CD14-positive monocyte (primary cell): ENCODE measurements around the gene NCL. TPM values are rescaled to one million over a fixed set of nuclear protein-coding genes. Genes with fewer than 3 reads are reported as not detected.

Source experiments
- DNase-seq, 3 donors: peaks; one replicate each; pipeline ENCODE4 v3.0.0-alpha.2; 2011 to 2022
- H2AFZ ChIP-seq: 2 replicates; pipeline ENCODE4 v1.6.0; 2012; ENCODE audit warnings: mild to moderate bottlenecking, low read depth, low read length, inconsistent platforms; ENCODE audit not compliant: insufficient read depth, poor library complexity, severe bottlenecking
- H3K27ac ChIP-seq, 2 donors: 1 replicate in 1 of 2; 2 replicates in 1 of 2; pipeline ENCODE4 v1.5.1; 2012 to 2013; ENCODE audit warnings: low read length in 2 of 2, control low read depth in 1 of 2, inconsistent platforms in 1 of 2, low read depth in 1 of 2, mild to moderate bottlenecking in 1 of 2
- H3K27me3 ChIP-seq, 2 donors: one replicate each; pipeline versions ENCODE4 v1.6.0 to v1.6.1; 2011 to 2013; ENCODE audit warnings: low read length in 2 of 2; ENCODE audit not compliant: control insufficient read depth in 2 of 2, insufficient read depth in 2 of 2
- H3K36me3 ChIP-seq, 2 donors: replicated peaks in 1 of 2; 1 replicate in 1 of 2; 2 replicates in 1 of 2; pipeline versions ENCODE4 v1.5.1 to v1.6.1; 2012 to 2013; ENCODE audit warnings: low read length in 2 of 2, control low read depth in 1 of 2, inconsistent platforms in 1 of 2, mild to moderate bottlenecking in 1 of 2; ENCODE audit not compliant: insufficient read depth in 2 of 2, control insufficient read depth in 1 of 2
- H3K4me1 ChIP-seq, 2 donors: 1 replicate in 1 of 2; 2 replicates in 1 of 2; pipeline versions ENCODE4 v1.5.1 to v1.6.1; 2012 to 2013; ENCODE audit warnings: low read length in 2 of 2, control low read depth in 1 of 2, inconsistent platforms in 1 of 2, mild to moderate bottlenecking in 1 of 2, moderate library complexity in 1 of 2; ENCODE audit not compliant: insufficient read depth in 2 of 2, control insufficient read depth in 1 of 2
- H3K4me2 ChIP-seq: replicated peaks from 2 replicates; pipeline ENCODE3; 2012; ENCODE audit warnings: low read length, moderate library complexity, mild to moderate bottlenecking; ENCODE audit not compliant: poor library complexity, severe bottlenecking; ENCODE audit errors: extremely low read depth
- H3K4me3 ChIP-seq, 3 experiments: fragments of 200-600 bp in 1 of 3; sonication (generic) in 1 of 3; replicated peaks in 1 of 3; 1 replicate in 2 of 3; 2 replicates in 1 of 3; pipeline ENCODE4 v1.5.1; 2011 to 2013; ENCODE audit warnings: low read length in 3 of 3, mild to moderate bottlenecking in 3 of 3, control low read depth in 2 of 3, low read depth in 2 of 3, inconsistent platforms in 1 of 3, moderate library complexity in 1 of 3
- H3K79me2 ChIP-seq: 2 replicates; pipeline ENCODE4 v1.6.0; 2012; ENCODE audit warnings: mild to moderate bottlenecking, control low read depth, inconsistent platforms, low read length, moderate library complexity; ENCODE audit not compliant: insufficient read depth
- H3K9ac ChIP-seq: 2 replicates; pipeline ENCODE4 v1.6.0; 2017; ENCODE audit warnings: low read length, mild to moderate bottlenecking; ENCODE audit not compliant: insufficient read depth, poor library complexity, severe bottlenecking
- H3K9me3 ChIP-seq, 2 donors: replicated peaks in 1 of 2; 1 replicate in 1 of 2; 2 replicates in 1 of 2; pipeline versions ENCODE4 v1.5.1 to v1.6.1; 2012 to 2013; ENCODE audit warnings: low read length in 2 of 2, control low read depth in 1 of 2; ENCODE audit not compliant: control insufficient read depth in 1 of 2, insufficient read depth in 1 of 2
- H4K20me1 ChIP-seq: 2 replicates; pipeline ENCODE4 v1.6.0; 2012; ENCODE audit warnings: mild to moderate bottlenecking, low read length, control low read depth, moderate library complexity; ENCODE audit not compliant: insufficient read depth
- H3K27ac Mint-ChIP-seq, 7 donors: one replicate each; pipeline ENCODE4 v1.8.0; 2020; ENCODE audit warnings: mild to moderate bottlenecking in 7 of 7, mixed read lengths in 7 of 7, moderate library complexity in 6 of 7, inconsistent platforms in 2 of 7
- H3K27me3 Mint-ChIP-seq, 3 donors: one replicate each; pipeline ENCODE4 v1.8.0; 2021 to 2022; ENCODE audit warnings: low read depth in 3 of 3, mild to moderate bottlenecking in 3 of 3, mixed read lengths in 3 of 3, moderate library complexity in 3 of 3, inconsistent platforms in 1 of 3
- H3K36me3 Mint-ChIP-seq, 2 donors: one replicate each; pipeline ENCODE4 v1.8.0; 2020; ENCODE audit warnings: mixed read lengths in 2 of 2, inconsistent platforms in 1 of 2, mild to moderate bottlenecking in 1 of 2
- H3K4me1 Mint-ChIP-seq: one replicate; pipeline ENCODE4 v1.8.0; 2020; ENCODE audit warnings: mild to moderate bottlenecking, mixed read lengths
- H3K4me3 Mint-ChIP-seq, 2 donors: one replicate each; pipeline ENCODE4 v1.8.0; 2020; ENCODE audit warnings: mild to moderate bottlenecking in 2 of 2, mixed read lengths in 2 of 2, moderate library complexity in 1 of 2
- H3K9me3 Mint-ChIP-seq, 7 donors: one replicate each; pipeline ENCODE4 v1.8.0; 2020 to 2022; ENCODE audit warnings: mixed read lengths in 7 of 7, mild to moderate bottlenecking in 6 of 7, moderate library complexity in 6 of 7, inconsistent platforms in 2 of 7
- WGBS: methylation state at CpG from one replicate; pipeline ENCODE4 v1.1.5; 2013; ENCODE audit warnings: missing lambda C conversion rate; ENCODE audit not compliant: insufficient coverage; 5-methylcytosine and 5-hydroxymethylcytosine counted together
- intact Hi-C, 2 donors: fragments of 100-400 bp; cut with micrococcal nuclease; formaldehyde crosslinking; loops; one replicate each; pipeline versions ENCODE4 v1.15.0 to v1.15.1; 2023
- polyA plus RNA-seq, 3 donors: library from polyadenylated mRNA; depleted of rRNA in 1 of 3; unstranded in 2 of 3; stranded (reverse) in 1 of 3; fragments of 300-500 nt in 2 of 3; fragments of >200 nt in 1 of 3; fragmentation: Illumina TruSeq in 2 of 3; gene quantifications; 1 replicate in 2 of 3; 2 replicates in 1 of 3; pipeline ENCODE4 v1.2.3, GENCODE V29; 2012 to 2021
- TF ChIP-seq, protein P1 (sequence below): fragments of 200-600 bp; IDR thresholded peaks from one replicate; pipeline ENCODE4 v1.8.0; 2022; ENCODE audit warnings: antibody characterized with exemption, mild to moderate bottlenecking

The NCL gene
- polyA plus RNA-seq, 3 donors, result 26.2 to 143 (median 106) TPM

DNA sequence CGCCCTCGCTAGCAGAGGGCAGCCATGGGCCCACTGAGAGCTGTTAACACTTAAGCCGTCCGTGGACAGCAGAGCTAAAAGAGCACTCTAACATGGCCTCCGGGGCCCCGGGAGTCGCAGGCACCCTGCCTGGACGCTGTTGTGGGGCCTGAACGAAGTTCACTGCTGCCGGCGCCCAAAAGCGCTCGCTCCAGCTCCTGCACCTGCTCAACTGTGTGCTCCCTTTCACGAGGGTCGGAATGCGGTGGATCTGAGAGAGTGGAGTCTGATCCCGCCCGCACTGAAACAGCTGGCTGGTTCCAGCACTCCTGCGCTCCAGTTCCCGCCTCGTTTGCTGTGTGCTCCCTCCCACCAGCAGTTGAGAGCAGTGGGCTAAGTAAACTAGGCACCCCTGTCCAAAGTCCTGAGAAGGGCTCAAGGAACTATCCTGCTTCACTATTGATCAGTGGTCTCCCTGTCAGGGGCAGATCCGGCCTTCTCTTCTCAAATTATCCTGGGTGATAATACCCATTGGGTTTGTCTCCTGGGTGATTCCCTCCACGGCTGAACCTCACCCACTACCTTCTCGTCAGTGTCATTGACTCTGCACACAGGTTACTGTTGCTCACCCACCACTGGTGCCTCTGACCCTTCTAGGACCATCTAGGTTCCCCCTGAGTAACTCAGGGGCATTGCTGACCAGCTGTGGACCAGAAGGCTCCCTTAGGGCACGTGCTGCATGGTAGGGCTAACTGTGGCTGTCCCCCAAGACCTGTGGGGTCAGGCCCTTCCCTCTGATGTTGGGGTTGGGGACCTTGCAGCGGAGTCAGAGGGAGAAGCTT, 45.3 kb downstream of the NCL start:
- Mint-ChIP-seq H3K4me1 (peaks cover 9% of the 10 kb centered on the region), H3K27me3 (peaks cover 1 to 10% (median 3%) of the 10 kb centered on the region in 3 donors), H3K4me3 (no peak overlapping the region), H3K36me3 (no peaks in the 10 kb centered on the region), H3K9me3 (peaks cover 0 to 2% (median 0%) of the 10 kb centered on the region in 7 donors), H3K27ac (no peak overlapping the region)
- H3K36me3 ChIP-seq, result no peaks in the 10 kb centered on the region
- TF ChIP-seq, protein P1, sequence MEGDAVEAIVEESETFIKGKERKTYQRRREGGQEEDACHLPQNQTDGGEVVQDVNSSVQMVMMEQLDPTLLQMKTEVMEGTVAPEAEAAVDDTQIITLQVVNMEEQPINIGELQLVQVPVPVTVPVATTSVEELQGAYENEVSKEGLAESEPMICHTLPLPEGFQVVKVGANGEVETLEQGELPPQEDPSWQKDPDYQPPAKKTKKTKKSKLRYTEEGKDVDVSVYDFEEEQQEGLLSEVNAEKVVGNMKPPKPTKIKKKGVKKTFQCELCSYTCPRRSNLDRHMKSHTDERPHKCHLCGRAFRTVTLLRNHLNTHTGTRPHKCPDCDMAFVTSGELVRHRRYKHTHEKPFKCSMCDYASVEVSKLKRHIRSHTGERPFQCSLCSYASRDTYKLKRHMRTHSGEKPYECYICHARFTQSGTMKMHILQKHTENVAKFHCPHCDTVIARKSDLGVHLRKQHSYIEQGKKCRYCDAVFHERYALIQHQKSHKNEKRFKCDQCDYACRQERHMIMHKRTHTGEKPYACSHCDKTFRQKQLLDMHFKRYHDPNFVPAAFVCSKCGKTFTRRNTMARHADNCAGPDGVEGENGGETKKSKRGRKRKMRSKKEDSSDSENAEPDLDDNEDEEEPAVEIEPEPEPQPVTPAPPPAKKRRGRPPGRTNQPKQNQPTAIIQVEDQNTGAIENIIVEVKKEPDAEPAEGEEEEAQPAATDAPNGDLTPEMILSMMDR, result no peak
- H3K27ac ChIP-seq, result no peak overlapping the region
- no peaks in the 10 kb centered on the region for H3K79me2 ChIP-seq
- WGBS, result 98% methylated on average over 25 of the region's 26 CpGs
- H4K20me1 ChIP-seq, result no peaks in the 10 kb centered on the region
- H3K4me1 ChIP-seq, result no peaks in the 10 kb centered on the region
- no peak overlapping the region for H2AFZ ChIP-seq
- no peak overlapping the region for H3K9ac ChIP-seq
- no peaks in the 10 kb centered on the region for H3K9me3 ChIP-seq
- intact Hi-C loops, result no loop called here
- DNase-seq, result no peak
- H3K4me2 ChIP-seq, result no peak overlapping the region
- no peak overlapping the region for H3K4me3 ChIP-seq
- H3K27me3 ChIP-seq, result no peaks in the 10 kb centered on the region

DNA sequence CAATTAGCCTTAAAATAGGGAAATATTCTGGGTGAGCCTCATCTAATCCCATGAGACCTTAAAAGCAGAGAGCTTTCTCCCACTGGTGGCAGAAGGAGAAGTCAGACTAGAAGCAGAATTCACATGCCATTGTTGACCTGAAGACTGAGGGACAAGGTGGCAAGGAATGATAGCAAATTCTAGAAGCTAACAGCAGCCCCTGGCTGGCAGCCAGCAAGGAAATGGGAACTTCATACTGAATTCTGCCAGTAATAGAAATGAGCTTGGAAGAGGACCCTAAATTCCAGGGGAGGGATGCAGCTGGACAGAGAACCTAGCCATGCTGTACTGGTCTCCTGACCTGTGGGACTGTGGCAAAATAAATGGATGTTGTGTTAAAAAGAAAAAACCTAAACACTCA, 49.3 kb downstream of the NCL start:
- TF ChIP-seq, protein P1, result no peak
- Mint-ChIP-seq H3K27me3 (peaks cover 23 to 30% (median 27%) of the 10 kb centered on the region in 3 donors), H3K36me3 (no peaks in the 10 kb centered on the region), H3K4me3 (no peak overlapping the region), H3K9me3 (peaks cover 5 to 14% (median 7%) of the 10 kb centered on the region in 7 donors), H3K4me1 (peaks cover 9% of the 10 kb centered on the region), H3K27ac (no peak overlapping the region)
- Histone ChIP-seq H4K20me1 (no peaks in the 10 kb centered on the region), H3K4me3 (no peak overlapping the region), H3K27ac (no peak overlapping the region), H3K4me1 (peaks cover 5 to 13% of the 10 kb centered on the region in 2 donors), H3K27me3 (peaks cover 8 to 21% of the 10 kb centered on the region in 2 donors), H3K9me3 (peaks cover 7 to 10% of the 10 kb centered on the region in 2 donors), H3K4me2 (no peak overlapping the region), H3K36me3 (no peaks in the 10 kb centered on the region), H3K79me2 (no peaks in the 10 kb centered on the region), H2AFZ (no peak overlapping the region), H3K9ac (no peak overlapping the region)
- intact Hi-C loops, result no loop called here
- no peak for DNase-seq
